AG04450 (cell line): Measurements from ENCODE around the gene NFIB. TPM values are rescaled to one million over a fixed set of nuclear protein-coding genes. Genes with fewer than 3 reads are reported as not detected.

Source experiments
- CTCF ChIA-PET: fragments of 300-600, 350-600 bp; formaldehyde crosslinking; extraction: SDS; loops from one replicate; lab custom pipeline; 2022; ENCODE audit warnings: antibody characterized with exemption, inconsistent platforms; lab: Charles Lee
- POLR2A ChIA-PET: fragments of 350-600 bp; formaldehyde crosslinking; extraction: SDS; loops from one replicate; lab custom pipeline; 2021; ENCODE audit warnings: antibody characterized with exemption, inconsistent platforms; lab: Yijun Ruan, JAX
- DNase-seq: peaks from one replicate; pipeline ENCODE4 v3.0.0-alpha.2; 2011; ENCODE audit warnings: low read depth, low spot score
- H3K27ac ChIP-seq: one replicate; pipeline ENCODE4 v1.5.1; 2012; ENCODE audit warnings: low read depth, low read length, control low read depth
- H3K27me3 ChIP-seq: one replicate; pipeline ENCODE4 v1.6.0; 2012; ENCODE audit warnings: low read length; ENCODE audit not compliant: control insufficient read depth, insufficient read depth
- H3K4me3 ChIP-seq: 2 replicates; pipeline ENCODE4 v1.5.1; 2011; ENCODE audit warnings: mild to moderate bottlenecking, low read depth, low read length, control low read depth
- H3K9me3 ChIP-seq: 2 replicates; pipeline ENCODE4 v1.5.1; 2012; ENCODE audit warnings: low read length; ENCODE audit not compliant: control insufficient read depth, insufficient read depth
- CTCF ChIP-seq: IDR thresholded peaks from 2 replicates; pipeline ENCODE4 v1.5.1; 2011; ENCODE audit warnings: low read depth, low read length, control low read depth, inconsistent platforms
- polyA plus RNA-seq: library from polyadenylated mRNA; depleted of rRNA; stranded (reverse); fragments of >200 nt; gene quantifications from 2 replicates; pipeline ENCODE4 v1.2.3, GENCODE V29; 2011

NFIB gene
- polyA plus RNA-seq, 1 experiment: 2.2 TPM

DNA sequence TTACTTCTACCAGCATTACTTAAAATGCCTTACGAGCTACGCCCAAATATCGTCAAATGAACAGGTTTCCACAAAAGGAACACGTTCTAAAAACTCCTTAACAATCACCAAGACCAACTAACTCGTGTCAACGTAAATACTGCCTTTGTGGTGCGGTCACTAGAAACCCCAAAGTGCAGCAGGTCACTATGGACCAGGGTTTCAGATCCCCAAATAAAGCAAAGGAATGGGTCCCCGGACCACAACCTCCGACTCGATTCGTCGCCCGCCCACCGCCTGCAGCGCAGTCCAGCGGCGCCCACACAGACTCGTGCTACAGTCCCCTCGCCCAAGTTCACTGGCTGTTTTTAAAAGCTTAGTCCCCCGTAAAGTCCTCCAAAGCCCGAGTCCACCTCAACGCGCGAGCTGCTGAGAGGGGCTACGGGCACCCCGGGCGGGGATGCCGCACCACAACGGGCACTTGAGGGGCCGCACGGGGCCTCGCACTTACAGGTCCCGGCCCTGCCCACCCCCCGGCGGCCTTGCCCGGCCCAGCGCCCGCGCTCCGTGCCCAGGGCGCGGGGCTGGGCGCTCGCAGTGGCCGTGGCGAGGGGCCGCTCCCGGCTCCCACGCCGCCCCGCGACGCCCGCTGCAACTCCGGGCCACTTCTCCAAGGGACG, 1.1 kb downstream of the NFIB start:
- no peak for TF ChIP-seq CTCF
- Histone ChIP-seq H3K27me3 (peaks cover 33% of the 10 kb centered on the region), H3K27ac (no peak overlapping the region), H3K4me3 (peak overlapping the region; percentile 64), H3K9me3 (no peaks in the 10 kb centered on the region)
- ChIA-PET POLR2A (no interaction called here), CTCF (no interaction called here)
- DNase-seq: no peak

DNA sequence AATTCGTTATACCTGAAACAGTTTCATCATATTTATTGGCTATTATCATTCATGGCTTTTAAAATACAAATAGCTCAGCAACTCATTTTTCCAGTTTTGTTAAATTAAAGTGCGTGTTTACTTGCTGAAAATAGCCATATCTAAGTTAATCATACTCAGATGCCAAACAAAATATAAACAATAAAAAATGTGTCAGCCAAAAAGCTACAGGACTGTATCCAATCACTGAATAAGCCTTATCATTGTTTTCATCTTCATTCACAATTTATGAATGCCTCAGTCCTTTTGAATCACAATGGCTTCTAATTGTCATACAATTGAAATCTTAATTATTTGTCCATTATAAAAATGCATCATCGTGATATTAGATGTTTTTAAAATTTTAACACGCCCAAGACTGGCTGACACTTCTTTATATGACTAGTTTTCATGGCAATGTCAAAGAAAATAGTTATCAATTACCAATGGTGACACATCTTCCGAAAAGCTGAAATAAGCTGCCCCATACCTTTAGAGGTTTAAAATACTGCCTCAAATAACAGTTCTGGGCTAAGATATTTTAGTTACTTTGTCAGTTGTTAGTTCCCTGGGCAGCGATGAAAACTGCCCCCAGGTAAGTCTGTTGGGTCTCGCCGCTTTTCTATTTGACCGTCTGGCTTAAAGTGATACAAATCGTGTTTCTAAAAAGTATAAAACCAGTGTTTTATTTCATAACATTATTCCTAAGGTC, 1.8 kb downstream of the NFIB start:
- no peak for DNase-seq
- H3K9me3 ChIP-seq: no peaks in the 10 kb centered on the region
- ChIA-PET POLR2A (no interaction called here), CTCF (no interaction called here)
- peak overlapping the region; percentile 64 for H3K4me3 ChIP-seq
- H3K27me3 ChIP-seq: peaks cover 26% of the 10 kb centered on the region
- H3K27ac ChIP-seq: no peak overlapping the region
- TF ChIP-seq CTCF: no peak

GRCh38 chr9:14311171-14311949, 2.6 kb downstream of the NFIB start:
- Histone ChIP-seq H3K9me3 (no peaks in the 10 kb centered on the region), H3K27ac (no peak overlapping the region), H3K4me3 (no peak overlapping the region), H3K27me3 (peaks cover 25% of the 10 kb centered on the region)
- ChIA-PET POLR2A (no interaction called here), CTCF (no interaction called here)
- TF ChIP-seq CTCF: no peak
- DNase-seq: no peak

- CTCF ChIA-PET: interaction anchor here (1.4 kb wide), 1 partner anchor 9 kb away, joined by 3 read pairs; no protein-coding TSS in a partner anchor
Measured at GRCh38 chr9:14310311-14310710, 3.6 kb downstream of the NFIB start.

More at GRCh38 chr9:14310311-14310710, 3.6 kb downstream of the NFIB start:
- peaks cover 17% of the 10 kb centered on the region for H3K27me3 ChIP-seq
- no peaks in the 10 kb centered on the region for H3K9me3 ChIP-seq
- TF ChIP-seq CTCF: no peak
- POLR2A ChIA-PET: no interaction called here
- DNase-seq: no peak
- no peak overlapping the region for H3K27ac ChIP-seq
- H3K4me3 ChIP-seq: no peak overlapping the region
